Inferior parietal cortex (tissue), 1 donor: Measurements from ENCODE around the gene CYP26A1.

Experiments
- DNase-seq: peaks from one replicate; pipeline ENCODE4 v3.0.0-alpha.2; 2016; ENCODE audit errors: extremely low spot score

Gene CYP26A1

DNA sequence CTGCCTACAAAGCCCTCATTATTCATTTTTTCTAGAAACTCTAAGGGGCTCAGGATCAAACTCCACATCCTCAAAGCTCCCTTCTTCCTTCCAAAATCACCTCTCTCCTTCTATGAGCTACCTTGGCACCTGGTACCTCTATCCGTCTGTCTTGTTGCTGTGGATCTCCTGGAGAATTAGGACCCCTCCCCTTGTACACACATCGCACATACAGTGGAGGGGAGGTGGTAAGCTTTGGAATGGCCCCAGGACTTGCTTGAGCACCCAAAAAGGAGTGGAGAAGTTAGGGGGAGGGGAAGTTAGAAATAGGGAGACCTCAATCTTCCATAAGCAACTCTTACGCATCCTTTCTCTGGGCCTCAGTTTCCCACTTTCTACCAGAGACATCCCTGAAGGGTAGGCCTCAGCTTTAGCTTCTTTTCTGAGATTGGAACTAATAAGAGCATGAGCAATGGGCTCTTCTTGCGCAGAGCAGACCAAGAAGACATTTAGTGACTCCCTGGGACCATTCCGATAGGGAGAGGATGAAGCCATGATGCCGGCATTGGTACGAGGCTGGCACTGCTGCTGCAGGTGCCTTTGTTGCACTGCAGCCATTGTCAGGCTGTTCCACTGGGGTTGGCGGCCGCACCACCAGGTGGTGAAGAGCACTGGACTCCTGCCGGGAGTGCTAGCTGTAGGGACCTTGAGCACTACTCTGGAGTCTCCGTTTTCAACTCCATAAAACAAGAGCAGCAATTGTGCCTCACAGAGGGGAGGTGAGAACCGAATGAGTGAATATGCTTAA, 8.6 kb upstream of the CYP26A1 start:
- DNase-seq: no peak

DNA sequence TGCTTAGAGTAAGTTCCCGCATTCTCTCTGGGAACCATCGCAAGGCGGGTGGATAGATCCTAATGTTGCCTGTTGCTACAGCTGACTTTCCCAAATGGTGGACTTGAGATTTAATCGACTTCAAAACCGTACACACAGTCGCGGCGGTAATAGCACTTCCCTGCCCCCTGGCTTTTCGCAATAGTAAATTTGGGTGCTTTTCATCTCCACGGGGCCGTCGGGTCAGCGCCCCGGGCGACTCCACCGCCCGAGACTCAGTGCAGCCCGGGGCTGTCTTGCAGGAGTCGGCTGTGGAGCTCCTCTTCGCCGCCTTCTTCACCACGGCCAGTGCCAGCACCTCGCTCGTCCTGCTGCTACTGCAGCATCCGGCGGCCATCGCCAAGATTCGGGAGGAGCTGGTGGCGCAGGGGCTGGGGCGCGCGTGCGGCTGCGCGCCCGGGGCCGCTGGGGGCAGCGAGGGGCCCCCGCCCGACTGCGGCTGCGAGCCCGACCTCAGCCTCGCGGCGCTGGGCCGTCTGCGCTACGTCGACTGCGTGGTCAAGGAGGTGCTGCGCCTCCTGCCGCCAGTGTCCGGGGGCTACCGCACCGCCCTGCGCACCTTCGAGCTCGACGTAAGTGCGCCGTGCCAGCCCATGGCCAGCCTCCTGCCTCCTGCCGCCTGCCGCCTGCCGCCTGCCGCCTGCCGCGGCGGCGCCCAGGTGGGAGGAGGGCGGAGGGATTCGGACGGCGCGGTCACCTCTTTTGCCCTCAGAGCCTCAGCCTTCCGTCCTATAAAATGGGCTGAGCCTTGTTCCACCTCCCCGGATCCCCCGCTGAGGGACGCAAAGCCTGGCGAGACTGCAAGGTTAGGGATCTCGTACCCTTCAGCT, 7.8 kb upstream of the CYP26A1 start:
- no peak for DNase-seq

DNA sequence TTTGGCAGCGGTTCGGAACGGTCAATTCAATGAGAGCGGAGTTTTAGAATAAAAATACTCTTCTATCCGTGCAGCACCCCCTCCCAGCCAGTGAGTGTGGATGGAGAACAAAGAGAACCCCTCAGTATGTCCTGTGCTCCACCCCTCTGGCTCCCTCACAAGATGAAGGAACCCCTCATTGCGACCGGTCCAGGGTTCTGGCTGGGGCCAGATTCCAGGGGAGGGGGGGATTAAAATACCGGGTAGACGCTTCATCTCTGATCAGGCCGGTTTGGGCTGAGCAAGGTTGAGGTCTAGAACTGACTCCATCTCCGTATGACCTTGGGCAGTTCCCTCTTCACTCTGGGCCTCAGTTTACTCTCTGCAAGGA, 7.2 kb upstream of the CYP26A1 start:
- DNase-seq: no peak

DNA sequence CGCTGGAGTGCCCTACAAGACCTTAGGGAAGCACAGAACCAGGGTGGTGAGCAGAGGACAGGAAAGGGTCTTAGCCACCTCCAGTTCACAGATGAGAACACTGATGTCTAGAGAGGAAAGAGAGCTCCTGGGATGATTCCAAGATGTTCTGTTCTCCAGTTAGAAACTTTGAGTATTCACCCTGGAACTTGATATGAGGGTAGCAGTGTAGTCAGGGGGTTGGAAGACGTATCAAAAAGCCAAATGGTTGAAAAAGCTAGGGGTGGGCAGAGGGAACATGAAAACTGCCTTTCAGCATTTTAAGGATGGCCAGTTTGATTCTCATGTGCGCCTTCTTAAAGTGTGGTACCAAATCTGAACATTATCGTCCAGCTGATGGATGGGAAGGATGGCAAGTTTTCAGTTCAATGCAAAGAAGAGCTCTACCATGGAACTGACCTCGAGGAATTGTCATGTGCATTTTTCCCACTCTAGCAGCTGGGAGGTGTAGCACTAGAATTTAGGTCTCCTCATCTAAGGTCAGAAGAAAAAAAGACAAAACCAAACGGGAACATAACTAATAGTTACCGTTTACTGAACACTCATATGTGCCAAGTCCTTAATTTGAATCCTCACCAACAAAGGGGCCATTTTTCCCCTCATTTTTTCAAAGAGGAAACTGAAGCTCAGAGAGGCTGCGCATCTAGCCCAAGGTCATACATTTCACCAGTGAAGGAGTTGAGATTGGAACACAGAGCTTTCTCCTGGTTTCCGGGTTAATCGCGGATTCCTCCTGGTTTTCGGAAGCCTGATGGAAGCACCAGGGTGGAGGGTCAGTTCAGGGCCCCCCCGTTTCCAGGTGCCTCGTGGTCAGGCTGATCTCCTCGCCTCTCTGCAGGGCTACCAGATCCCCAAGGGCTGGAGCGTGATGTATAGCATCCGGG, 6.0 kb upstream of the CYP26A1 start:
- DNase-seq: no peak

DNA sequence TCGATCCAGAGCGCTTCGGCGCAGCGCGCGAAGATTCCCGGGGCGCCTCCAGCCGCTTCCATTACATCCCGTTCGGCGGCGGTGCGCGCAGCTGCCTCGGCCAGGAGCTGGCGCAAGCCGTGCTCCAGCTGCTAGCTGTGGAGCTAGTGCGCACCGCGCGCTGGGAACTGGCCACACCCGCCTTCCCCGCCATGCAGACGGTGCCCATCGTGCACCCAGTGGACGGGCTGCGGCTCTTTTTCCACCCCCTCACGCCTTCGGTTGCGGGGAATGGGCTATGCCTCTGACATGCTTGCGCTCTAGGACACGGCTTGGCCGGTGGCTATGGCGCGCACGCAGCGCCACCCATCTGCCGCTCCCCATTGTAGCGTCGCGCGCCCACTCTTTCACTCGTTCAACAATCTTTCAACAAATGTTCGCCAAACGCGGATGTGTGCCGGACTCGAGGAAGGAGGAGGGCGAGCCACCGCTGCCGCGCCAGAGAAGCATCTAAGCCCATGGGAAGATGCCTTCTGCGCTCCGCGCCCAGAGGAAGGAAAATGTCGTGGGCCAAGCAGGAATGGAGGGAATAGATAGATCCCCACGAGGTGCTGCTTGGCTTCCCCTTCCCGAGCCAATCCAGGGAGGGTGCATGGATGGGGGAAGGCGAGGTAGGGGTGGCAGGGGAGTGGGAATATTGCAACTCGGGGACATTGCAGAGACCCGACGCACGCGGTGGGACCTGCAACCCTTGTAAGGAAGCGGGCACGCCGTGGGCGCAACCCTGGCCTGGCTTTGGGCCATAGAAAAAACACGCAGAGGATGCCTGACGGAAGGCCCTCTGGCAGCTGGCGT, 5.1 kb upstream of the CYP26A1 start:
- no peak for DNase-seq

DNA sequence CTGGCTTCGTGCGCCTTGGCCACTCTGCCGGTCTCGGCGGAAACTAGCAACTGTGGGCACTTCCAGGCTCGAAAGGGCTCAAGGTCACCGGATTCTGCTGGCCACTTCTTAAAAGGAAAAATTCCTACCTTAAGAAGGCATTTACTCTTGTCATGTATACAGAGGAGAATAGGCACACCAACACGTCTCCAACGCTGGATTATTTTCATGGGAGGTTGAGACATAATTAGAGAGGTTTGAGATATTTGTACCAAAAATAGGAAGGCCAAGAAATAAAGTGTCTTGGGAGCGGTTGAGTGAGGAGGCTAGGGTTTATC, 4.5 kb upstream of the CYP26A1 start:
- no peak for DNase-seq

DNA sequence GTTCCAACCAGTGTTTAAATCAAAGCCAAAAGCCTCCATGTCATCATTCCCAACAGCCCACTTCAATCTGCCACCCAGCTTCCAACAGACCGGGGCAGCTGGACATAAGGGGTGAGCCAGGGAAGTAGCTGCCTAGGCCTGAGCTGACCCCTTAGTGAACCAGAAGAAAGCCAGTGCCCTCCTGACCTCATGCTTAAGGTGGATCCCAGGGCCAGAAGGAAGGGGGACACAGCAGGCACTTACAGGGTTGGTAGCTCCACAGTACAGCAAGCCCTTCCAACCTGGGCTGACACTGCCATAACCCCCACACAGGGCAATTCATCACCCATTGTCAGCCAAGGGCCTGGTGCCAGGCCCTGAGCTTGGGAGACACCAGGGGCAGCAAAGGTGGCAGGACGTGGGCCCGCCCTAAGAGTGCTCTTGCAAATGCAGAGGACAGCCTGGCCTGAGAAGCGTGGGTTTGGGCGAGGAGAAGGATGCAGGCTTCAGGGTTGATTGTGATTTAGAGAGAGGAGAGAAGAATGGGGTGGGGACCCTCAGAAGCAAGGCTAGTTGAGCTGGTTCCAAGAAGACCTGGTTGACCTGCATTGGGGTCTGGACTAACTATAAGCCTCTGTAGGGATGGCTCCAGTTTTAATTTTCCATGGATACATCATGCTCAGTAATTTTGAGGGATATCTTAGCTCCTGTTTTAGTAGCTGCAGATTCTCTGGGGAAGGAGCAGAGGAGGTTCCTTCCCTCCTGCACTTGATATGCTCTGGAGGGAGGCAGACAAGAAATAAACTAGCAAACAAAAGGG, 3.1 kb upstream of the CYP26A1 start:
- no peak for DNase-seq

DNA sequence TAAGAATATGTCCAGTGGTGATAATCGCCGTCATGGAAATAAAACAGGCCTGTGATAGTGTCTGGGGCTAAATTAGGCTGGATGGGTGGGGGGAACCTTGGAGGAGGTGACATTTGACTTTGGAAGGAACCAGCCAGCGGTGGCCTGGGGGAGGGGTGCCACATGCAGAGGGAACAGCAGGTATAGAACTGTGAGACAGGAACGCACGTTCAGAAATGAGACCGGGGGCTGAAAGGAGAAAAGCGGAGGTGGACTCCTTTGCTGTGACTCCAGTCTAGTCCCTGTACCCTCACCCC, 2.6 kb upstream of the CYP26A1 start:
- no peak for DNase-seq

DNA sequence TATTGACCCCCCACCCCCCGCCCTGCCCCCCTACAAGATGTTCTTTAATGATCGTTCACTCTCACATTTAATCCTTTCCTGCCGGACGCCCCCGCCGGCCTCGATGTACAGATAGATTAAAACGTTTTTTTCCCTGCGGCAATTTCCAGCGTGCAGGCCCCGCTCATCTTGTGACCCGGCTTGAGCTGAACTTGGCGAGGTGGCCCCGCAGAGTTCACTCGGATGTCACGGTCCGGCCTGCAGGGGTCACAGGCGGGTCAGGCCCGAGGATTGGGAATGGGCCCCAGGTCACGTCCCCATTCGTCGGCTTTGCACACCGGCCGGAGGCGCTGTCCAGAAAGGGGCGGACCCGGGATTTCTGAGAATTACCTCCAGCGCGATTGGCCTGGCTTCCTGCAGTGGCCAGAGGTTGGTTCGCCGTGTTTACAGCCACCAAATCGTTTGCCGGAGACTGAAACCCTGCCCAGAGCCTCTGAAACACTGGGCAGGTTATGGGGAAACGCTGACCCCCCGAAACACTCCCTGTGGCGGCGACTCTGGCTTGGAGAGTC, 1.9 kb upstream of the CYP26A1 start:
- no peak for DNase-seq

DNA sequence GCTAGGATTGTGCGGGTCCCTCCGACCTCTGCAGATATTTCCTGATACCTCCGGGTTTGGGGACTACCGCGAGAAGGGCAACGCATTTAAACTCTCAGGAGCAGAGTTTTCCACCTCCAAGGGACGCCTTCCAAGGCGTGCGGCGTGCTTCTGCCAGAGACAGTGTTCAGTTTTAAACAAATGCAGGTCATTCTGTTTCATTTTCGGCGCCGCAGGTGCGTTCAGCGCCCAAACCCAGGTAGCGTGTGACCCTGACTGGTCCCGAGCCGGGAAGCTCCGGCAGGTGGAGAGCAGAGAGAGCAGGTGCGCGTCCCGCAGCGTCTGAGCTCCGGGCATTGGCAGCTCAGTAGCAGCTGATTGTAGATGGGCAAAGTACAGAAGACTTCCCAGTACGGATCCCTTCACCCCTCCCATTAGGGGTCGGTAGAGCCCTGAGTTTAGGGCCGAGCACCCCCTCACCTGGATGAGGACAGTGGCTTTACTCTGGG, 1.4 kb upstream of the CYP26A1 start:
- no peak for DNase-seq

DNA sequence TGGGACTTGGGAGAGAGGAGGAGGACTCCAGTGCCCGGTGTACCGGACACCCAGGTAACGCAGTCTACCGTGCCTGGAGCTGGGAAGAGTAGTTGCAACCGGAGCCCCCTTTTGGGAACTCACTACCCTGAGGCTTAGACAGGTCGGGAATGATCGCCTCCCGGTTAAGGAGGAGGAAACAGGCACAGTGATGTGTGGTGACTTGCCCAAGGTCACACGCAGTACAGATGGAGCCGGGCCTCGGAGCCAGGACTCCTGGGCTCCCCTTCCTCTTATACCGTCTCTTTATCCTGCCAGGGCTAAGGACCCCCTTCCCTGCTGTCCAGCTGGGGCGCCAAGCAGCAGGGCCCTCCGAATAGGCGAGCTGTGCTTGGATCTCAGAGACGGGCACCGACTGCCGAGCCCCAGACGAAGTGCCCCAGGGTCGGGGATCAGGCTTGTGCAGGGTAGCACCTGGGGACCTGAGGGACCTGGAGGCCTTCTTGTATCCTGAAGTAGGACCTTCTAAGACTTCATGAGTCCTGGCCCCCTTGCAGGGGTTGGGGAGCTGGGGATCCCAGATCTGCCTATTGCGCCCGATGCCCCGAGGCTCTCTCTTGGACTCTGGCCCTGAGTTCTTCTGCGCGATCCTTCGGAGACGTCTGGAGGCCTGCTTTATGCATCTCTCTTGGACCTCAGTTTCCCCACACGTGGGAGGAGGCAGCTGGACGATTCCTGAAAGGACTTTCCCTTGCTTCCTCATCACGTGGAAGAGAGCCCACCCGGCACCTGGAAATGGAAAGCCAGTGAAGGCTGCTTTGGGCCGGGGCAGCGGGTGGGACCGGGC, 767 bp upstream of the CYP26A1 start:
- no peak for DNase-seq

DNA sequence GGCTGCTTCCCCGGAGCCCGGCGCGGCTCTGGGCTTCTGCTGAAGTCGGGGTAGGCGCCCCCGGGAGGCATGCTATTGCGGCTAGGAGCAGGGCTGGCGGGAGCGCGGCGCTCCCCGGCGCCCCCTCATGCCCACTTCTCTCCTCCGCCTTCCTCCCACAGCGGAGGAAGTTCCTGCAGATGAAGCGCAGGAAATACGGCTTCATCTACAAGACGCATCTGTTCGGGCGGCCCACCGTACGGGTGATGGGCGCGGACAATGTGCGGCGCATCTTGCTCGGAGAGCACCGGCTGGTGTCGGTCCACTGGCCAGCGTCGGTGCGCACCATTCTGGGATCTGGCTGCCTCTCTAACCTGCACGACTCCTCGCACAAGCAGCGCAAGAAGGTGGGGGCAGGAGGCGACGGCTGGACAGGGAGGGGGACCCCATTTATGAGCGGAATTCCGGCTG, 479 bp downstream of the CYP26A1 start:
- no peak for DNase-seq

DNA sequence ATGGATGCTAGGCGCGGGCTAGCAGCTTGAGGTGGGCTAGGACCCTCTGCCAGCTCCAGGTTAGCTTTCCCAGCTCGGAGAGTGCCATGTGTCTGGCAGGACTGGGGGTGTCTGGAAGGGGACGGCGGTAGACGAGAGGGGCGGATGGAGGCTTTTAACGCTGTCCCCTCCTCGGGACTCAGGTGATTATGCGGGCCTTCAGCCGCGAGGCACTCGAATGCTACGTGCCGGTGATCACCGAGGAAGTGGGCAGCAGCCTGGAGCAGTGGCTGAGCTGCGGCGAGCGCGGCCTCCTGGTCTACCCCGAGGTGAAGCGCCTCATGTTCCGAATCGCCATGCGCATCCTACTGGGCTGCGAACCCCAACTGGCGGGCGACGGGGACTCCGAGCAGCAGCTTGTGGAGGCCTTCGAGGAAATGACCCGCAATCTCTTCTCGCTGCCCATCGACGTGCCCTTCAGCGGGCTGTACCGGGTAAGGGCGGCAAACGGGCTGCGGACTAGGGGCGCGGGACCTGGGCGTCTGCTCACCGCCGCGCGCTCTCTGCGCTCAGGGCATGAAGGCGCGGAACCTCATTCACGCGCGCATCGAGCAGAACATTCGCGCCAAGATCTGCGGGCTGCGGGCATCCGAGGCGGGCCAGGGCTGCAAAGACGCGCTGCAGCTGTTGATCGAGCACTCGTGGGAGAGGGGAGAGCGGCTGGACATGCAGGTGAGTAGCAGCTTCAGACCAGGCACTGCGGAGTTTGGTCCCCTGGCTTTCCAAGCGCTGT, 1.1 kb downstream of the CYP26A1 start:
- no peak for DNase-seq

DNA sequence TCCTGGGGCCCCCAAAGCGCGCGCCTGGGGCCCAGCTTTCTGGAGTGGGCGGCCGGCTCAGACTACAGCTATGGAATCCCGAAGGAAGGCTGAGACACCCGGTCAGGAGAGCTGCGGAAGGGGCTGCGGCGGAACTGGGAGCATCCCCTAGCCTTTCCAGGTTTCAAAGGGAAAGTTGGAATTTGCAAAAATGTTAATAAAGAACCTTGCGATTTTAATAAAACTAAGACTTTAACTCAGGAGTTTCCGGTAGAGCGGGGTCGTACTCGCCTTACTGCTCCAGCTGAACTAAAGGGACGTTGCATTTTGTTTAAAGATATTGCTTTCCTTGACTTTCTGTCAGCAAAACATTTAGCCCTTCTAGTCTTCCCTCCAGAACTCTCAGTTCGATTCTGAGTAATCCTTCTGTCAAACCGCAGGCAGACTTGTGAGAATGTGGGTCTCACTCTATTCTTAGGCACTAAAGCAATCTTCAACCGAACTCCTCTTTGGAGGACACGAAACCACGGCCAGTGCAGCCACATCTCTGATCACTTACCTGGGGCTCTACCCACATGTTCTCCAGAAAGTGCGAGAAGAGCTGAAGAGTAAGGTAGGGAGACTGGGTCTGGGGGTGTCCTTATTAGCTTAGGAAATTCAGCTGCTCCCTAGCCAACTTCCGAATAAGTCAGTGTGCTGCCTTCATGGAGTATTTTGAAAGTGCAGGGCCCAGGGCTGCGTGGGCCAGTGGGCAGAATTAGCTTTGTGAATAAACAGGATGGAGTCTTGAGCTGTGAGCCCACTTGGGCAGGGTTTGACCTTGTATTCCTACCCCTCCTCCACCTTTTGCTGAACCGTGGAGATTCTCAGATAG, 1.9 kb downstream of the CYP26A1 start:
- no peak for DNase-seq

DNA sequence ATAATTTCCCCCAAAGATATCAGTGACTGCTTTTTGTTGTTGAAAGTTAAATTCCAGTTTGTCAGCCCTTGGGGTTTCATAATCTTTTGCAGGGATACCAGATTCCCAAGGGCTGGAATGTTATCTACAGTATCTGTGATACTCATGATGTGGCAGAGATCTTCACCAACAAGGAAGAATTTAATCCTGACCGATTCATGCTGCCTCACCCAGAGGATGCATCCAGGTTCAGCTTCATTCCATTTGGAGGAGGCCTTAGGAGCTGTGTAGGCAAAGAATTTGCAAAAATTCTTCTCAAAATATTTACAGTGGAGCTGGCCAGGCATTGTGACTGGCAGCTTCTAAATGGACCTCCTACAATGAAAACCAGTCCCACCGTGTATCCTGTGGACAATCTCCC, 3.2 kb downstream of the CYP26A1 start:
- DNase-seq: no peak

DNA sequence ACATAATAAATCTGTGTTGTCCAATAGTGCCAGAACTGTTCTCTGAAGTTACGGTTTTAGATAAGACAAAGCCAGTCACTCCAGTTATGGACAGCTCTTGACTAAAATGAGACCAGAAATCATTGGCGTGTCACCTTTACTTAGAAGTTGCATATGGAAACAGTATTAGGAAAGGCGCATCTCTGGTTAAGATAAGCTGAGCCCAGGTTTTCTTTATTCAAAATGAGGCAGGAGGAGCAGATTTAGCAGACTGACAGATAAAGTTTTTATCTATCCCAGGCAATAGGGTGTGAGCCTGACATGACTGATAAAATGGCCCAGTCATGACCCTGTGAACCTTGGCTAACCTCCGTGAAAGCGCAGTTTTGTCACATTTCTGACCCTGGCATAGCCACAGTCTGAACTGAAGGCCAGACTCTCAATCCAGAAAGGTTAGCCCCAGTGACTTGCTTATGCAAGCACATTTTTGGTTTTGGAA, 4.2 kb downstream of the CYP26A1 start:
- DNase-seq: no peak

DNA sequence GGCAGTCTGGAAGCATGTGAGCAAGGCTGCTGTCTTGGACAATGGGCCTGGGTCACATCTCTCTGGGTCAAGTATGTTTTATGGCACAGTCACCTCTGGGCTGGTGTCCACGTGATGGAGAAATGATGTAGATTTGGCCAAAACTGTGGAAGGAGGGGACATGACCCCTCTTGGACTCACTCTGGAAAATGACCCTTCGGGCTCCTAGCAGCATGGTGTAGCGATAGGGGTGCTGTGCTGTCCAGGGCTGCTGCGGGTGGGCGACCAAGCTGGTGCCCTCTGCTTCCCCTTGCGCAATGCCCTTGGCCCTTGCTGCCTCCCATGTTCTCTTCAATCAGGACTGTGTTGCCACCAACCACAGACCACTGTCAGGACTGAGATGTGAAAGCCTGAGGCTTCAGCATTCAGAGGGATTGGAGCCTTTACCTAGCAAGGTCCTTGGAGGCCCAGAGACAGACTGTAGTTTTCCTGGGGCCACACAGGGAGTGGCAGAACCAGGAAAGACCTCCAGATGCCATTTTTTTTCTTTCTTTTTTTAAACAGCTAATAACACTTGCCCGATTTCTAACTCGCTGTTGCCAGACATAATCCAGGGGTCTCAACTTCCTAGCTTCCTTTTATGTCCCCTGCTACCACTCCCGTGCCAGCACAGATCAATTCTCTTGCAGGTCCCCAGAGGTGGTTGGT, 6.1 kb downstream of the CYP26A1 start:
- no peak for DNase-seq
